Stromal cell of bone marrow (primary cell): ENCODE data around the gene TPRA1.
"Not testable (repeated sequence)": the region's sequence is repeated elsewhere in the genome, so short reads cannot be mapped to it uniquely, and the experiment has no call there.

Experiments used
- DNase-seq: peaks from one replicate; pipeline ENCODE4 v3.0.0-alpha.2; 2012; ENCODE audit warnings: low read depth

TPRA1 gene

DNA sequence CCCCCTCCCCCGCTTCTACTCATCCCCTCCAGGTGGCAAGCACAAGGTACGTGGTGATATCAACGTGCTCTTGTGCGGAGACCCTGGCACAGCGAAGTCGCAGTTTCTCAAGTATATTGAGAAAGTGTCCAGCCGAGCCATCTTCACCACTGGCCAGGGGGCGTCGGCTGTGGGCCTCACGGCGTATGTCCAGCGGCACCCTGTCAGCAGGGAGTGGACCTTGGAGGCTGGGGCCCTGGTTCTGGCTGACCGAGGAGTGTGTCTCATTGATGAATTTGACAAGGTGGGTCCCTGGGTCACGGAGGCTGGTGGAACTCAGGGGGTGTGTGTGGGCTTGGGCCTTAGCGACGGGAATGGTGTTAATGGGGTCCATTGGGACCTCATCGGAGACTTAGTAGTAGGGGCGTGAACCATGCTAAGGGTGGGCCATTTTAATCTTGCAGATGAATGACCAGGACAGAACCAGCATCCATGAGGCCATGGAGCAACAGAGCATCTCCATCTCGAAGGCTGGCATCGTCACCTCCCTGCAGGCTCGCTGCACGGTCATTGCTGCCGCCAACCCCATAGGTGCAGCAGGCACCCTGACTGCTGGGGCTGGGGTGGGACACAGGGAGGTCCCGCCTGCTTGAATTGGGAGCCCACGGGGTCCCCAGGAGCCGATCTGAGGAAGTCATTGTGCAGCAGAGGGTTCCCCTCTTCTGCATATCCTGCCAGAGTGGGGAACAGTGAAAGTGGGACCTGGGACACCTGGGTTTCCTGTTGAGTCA lies 26.5 kb upstream of the TPRA1 start:
- no peak for DNase-seq

DNA sequence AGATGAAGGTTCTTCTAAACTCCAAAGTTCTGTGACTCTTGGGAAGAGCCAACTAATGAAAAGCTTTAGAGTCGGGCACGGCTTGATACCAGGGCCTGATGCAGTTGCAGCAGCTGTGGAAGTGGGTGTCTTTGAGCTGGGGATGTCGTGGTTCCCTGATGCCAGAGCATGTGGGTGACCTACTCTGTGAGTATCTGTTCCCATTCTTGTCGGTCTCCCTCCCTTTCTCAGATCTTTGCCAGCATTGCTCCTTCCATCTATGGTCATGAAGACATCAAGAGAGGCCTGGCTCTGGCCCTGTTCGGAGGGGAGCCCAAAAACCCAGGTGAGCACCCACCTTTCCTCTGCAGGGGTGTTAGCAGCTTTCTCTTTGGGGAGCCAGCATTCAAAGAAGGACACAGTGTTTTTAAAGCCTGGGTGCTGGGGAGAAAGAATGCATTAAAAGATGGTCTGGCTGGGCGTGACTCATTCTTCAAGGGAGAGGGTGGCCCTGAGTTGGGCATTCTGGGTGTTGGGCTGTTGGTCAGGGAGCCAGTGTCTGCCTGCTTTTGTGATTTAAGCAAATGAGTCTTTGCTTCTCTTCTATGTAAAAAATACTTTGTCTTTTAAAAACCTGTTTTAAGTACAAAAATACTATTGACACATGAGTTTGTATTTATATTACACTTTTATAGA lies 25.2 kb upstream of the TPRA1 start:
- DNase-seq, result no peak

DNA sequence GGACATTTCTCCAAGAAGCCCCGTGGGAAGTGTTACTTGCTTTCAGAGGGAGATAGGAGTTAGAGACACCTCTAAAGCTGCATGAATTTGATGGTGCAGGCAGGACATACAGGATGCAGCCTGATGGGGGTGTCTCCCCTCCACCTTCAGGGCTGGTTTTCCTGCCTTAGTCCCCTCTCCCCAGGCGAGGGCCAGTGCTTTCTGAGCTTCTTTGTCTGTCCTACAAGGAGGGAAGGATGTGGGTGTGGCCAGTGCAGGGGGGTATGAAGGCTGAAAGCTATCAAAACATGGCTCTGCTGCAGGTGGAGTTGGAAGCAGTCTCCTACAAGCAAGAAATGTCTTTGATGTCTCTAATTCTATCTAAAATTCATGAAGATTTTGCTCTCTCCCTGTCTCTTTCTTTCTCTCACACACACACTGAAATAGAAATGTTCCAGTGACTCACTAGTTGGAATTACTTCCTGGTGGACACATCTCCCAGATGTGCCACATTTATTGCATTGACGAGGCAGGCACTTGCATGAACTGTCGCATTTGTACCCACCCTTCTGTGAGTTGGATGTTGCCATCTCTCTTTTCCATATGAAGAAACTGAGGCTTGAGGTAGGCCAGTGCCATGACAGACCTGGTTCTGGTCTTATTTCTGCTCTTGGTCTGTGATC lies 24.5 kb upstream of the TPRA1 start:
- DNase-seq, result no peak

DNA sequence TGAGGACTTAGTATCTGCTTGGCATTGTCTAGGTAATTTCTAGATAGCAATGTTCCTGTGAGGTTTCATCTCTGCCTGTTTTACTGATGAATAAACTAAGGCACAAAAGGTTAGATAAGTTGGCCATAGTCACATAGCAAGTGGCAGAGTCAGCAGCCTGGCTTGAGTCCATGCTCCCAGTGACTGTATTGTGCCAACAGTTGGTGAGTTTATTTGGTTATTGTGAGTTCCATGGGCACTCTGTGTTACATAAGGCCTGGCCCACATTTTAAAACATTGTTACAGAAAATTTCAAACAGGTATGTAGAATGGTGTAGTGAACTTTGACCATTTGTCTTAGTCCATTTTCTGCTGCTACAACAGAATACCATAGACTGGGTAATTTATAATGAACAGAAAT lies 22.9 kb upstream of the TPRA1 start:
- DNase-seq, result no peak

DNA sequence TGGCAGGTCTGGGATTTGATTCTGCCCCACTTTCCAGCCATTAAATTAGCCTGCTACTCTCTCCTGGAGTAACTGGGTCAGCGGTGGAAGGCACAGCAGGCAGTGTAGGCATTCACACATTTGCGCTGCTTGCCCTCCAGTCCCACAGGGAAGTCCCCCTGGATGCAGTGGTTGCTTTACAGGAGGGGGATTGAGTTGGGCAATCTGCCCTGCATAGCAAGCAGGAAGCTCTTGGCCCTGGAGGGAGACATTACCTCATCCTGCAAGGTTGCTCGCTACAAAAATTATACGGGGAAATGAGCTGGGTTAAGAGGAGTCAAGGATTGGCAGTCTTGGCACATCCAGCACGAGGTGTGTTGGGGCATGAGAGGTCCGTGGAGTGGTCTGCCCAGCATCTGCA lies 22.4 kb upstream of the TPRA1 start:
- no peak for DNase-seq

DNA sequence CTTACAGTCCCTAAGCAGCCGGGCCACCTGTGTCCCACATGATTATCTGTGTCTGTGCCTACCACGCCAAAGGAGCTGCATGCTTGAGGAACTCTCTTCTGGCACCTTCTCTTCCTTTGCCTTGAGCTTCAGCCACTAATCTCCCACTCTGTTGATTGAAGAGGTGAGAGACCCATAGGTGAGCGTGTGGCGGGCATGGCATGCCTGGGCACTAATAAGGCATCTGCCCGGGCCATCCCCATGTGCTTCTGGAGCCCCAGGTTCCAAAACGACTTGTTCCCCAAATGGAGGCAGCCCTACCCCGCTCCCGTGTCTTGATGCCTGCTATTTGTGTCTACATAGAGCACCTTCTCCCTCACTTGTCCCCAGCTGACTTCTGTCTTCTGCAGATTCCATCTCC lies 20.7 kb upstream of the TPRA1 start:
- DNase-seq, result no peak

DNA sequence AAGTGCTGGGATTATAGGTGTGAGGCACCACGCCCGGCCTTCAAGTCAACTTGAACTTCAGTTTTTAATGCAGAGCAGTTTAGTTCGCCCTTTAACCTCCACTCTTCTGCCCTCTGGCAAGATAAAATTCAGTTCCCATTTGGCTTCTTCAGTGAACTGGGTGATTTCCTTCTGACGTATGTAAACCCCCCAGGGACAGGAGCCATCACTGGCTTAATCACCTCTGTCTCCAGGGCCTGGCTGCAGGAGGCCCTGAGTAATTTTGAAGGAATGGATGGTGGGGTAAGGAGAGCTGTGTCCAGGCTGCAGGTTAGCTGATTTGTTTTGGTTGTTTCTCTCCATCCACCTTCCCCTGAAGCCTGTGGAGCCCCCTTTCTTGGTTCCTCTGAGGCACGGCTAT lies 19.6 kb upstream of the TPRA1 start:
- DNase-seq, result no peak

DNA sequence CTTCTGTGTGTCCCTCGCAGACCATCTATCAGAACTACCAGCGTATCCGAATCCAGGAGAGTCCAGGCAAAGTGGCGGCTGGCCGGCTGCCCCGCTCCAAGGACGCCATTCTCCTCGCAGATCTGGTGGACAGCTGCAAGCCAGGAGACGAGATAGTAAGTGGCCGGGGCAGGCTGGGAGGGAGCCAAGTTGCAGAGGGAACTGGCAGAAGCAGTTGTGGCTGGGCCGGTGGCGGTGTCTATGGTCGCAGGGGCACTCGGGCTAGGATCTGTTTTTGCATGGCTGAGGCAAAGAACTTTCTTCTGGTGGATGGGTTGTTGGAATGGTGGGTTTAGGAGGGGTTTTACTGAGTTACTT lies 17.8 kb upstream of the TPRA1 start:
- DNase-seq, result no peak

DNA sequence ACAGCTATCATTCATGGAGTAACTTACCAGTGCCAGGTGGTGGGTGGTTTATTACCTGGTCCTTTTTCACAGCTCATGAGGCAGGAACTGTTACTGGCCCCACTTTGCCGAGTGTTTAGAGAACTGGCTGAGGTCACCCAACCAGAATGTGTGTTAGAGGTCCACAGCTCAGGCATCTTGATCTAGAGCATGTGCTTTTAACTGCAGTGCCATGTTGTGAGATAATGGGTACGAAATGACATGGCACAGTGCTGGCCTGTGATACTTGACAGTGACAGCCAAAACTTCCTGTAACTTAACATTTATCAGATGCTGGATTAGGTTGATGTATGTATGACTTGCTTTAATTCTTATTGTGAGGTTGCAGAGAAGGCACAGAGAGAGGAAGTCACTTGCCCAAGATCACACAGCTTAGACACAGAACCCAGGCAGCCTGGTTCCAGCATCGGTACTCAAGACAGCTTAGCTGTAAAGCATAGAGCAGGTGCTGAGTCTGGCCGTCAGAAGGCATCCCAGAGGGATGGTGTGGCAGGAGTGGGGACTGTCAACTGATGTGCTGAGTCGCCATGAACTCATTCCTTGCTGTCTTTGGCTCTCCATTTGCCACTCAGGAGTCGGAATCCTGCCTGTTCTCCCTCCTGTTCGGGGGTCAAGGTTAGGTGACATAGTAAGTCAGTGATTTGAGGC lies 17.3 kb upstream of the TPRA1 start:
- DNase-seq, result no peak

DNA sequence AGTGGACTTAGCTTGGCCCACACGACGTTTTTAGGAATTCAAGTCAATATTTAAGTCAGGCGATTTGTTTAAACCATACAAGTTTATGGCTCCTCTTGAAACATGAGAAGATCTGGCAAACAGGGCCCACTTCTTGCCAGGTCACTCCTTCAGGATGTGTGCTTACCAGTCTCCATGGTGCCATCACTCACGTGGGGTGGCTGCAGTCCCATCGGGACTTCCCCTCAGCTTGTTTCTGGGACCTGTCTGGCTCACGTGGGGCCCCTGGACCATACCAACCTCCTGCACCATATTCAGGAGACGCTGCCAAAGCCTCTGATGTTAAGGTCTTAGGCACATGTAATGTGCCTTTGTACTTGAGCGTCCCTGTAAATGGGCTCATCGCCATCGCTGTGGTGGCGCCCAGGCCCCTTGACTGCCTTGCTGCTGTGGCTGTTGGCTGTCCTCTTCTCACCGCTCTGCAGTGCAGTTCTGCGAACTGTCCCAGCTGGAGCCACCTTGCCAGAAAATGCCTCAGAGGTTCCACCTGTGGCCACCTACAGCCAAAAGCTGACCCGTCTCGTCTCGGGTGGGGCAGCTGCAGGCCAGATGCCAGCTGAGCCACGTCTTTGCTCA lies 16.6 kb upstream of the TPRA1 start:
- DNase-seq, result no peak

DNA sequence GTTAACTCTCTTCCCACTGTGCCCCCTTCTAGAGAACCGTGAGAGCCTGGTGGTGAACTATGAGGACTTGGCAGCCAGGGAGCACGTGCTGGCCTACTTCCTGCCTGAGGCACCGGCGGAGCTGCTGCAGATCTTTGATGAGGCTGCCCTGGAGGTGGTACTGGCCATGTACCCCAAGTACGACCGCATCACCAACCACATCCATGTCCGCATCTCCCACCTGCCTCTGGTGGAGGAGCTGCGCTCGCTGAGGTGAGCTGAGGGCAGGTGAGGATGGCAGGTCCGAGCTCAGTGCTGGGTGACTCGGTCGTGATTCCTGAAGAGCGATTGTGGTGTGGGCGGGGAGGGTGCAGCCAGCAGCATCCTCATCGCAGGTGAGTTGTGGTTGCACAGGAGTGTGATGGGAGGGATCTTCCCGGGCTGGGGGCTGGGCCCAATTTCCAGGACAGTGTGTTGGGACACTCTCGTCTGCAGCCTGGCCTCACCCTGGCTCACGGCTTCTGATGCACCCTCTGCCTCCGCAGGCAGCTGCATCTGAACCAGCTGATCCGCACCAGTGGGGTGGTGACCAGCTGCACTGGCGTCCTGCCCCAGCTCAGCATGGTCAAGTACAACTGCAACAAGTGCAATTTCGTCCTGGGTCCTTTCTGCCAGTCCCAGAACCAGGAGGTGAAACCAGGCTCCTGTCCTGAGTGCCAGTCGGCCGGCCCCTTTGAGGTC lies 15.7 kb upstream of the TPRA1 start:
- DNase-seq, result no peak

DNA sequence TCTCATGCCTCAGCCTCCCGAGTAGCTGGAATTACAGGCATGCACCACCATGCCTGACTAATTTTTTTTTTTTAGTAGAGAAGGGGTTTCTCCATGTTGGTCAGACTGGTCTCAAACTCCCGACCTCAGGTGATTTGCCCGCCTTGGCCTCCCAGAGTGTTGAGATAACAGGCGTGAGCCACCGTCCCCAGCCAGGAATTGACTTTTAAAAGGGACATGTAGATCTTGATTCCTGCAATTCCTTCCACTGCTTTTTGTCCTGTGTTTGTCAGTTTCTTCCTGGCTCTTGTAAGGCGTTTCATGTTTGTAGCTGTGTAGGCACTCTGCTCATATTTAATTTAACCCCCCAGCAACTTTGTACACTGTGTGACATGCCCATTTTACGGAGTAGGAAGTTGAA lies 15.0 kb upstream of the TPRA1 start:
- not testable (repeated sequence) for DNase-seq

DNA sequence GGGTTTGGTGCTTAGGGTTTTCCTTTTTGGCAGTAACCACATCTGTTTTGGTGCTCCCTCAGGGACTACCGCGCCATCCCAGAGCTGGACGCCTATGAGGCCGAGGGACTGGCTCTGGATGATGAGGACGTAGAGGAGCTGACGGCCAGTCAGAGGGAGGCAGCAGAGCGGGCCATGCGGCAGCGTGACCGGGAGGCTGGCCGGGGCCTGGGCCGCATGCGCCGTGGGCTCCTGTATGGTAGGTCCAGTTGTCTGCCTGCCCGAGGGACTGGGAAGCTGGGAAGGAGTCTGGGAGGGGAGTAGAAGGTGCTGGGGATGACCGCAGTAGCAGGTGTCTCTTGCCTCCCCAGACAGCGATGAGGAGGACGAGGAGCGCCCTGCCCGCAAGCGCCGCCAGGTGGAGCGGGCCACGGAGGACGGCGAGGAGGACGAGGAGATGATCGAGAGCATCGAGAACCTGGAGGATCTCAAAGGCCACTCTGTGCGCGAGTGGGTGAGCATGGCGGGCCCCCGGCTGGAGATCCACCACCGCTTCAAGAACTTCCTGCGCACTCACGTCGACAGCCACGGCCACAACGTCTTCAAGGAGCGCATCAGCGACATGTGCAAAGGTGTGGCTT lies 14.1 kb upstream of the TPRA1 start:
- no peak for DNase-seq

DNA sequence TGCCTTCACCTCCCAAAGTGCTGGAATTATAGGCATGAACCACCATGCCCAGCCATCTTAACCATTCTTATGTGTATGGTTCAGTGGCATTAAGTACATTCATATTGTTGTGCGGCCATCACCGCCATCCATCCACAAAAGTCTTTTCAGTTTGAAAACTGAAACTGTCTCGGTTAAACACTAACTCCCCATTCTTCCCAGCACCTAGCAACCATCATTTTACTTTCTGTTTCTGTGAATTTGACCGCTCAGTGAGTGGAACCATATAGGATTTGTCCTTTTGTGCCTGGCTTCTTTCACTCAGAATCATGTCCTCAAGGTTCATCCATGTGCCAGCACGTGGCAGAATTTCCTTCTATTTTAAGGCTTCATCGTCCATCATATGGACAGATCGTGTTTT lies 13.5 kb upstream of the TPRA1 start:
- no peak for DNase-seq

DNA sequence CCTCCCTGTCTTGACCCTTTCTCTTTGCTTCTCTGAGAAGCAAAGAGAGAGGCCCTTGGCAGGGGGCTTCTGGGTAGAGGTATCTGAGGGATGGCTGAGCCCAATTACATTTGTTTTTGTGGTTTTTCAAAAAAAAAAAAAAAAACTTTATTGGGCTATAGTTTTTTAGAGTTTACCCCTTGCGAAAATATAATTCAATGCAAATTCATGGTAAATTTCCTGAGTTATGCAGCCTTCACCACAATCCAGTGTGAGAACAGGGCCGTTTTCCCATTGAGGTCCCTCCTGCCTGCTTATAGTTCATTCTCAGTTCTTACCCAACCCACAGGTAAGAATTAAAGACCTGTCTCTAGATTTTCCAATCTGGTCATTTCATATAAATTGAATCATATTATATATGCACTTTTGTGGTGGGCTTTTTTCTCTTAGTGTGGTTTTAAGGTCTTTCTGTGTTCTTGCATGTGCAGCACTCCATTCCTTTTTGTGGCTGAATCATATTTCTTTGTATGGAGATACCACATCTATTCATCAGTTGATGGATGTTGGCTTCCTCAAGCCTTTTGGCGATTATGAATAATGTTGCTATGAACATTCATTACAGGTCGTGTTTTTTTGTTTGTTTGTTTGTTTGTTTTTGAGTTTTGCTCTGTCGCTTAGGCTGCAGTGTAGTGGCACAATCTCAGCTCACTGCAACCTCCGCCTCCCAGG lies 10.4 kb upstream of the TPRA1 start:
- no peak for DNase-seq

DNA sequence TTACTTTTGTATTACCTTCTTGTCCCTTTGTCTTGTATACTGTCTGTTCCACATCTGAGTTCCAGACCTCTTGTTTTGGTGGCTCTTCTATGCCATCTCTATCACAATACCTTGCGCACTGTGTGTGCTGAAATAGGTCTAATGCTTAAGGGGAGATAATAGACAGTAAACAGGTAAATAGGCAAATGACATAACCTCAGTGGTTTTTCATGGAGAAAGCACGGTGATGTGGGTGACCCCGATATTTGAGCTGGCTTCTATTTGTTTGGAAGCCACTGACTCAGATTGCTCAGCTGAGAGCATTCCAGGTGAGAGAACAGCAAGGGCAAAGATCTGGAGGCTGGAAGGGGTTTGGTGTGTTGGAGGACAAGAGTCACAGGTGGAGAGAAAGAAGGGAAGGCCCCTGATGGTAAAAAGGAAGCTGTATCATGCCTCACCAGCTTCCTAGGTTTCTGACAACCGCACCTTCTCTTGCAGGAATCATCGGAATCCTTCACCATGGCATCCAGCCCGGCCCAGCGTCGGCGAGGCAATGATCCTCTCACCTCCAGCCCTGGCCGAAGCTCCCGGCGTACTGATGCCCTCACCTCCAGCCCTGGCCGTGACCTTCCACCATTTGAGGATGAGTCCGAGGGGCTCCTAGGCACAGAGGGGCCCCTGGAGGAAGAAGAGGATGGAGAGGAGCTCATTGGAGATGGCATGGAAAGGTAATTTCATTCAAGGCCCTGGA lies 8.5 kb upstream of the TPRA1 start:
- DNase-seq, result no peak

DNA sequence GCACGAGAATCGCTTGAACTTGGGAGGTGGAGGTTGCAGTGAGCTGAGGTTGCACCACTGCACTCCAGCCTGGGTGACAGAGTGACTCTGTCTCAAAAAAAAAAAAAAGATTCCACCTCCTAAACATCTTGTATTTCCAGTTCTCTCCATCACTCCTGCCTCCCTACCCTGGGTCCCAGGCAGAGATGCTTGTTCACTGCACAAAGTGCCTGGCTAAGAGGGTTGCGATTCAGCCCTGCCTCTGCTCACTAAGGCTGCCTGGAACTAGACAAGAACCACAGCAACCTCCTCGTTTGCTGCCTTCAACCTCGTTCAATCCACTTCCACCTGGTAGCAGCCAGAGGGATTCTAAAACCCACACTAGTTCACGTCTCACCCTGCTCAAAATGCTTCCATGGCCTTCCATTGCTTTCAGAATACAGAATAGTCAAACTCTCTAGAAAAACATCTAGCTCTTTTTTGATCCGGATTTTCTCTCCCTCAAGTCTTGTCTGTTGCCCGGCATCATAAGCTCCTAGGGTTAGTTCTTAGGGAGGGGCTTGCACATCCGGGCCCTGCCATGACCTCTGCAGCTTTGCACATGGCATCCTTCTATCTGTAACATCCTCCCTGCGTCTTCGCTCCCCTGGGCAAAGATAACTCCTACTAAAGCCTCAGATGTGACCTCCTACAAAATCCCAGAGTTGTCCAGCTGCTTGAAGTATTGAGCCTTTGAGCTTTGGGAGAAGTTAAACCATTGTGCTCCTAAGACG lies 6.7 kb upstream of the TPRA1 start:
- no peak for DNase-seq

DNA sequence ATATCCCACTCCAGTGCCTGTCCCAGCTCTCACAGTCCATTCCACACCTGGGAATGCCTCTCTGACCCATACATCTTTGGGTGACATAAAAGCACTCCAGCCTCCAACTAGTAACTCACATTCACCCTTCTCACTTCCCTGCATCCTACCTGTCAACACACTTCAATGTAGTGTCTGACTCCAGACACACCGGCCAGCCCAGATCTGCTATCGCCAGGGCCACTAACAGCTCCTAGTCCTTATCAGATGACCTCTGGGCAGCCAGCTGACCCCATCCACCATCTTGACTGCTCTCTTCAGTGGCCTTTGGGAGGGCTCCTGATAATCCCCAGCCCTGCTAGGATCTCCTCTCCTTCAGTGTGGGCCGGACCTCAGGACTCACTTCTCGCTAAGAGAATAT lies 4.8 kb upstream of the TPRA1 start:
- no peak for DNase-seq

DNA sequence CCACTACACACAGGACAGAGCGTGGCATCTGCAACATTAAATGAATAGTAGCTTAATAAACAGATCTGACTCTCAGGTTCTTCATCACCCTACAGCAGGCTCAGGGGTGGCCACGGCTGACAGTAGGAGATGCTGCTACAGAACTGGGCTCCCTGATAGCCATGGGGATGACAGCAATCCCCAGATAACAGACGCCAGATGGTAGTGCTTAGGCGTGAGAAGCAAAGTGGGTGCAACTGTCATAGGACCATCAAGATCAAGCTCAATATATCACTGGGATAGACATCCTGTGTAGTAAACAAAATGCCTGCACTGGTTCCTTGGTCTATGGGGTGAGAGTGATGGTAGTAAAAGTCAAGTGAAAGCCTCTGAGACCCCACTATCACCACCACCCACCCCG lies 2.6 kb upstream of the TPRA1 start:
- DNase-seq, result no peak
